ENCODE measurements around the gene TRIM14.
"Not testable (repeated sequence)": the region's sequence is repeated elsewhere in the genome, so short reads cannot be mapped to it uniquely, and the experiment has no call there.

Gene TRIM14

DNA sequence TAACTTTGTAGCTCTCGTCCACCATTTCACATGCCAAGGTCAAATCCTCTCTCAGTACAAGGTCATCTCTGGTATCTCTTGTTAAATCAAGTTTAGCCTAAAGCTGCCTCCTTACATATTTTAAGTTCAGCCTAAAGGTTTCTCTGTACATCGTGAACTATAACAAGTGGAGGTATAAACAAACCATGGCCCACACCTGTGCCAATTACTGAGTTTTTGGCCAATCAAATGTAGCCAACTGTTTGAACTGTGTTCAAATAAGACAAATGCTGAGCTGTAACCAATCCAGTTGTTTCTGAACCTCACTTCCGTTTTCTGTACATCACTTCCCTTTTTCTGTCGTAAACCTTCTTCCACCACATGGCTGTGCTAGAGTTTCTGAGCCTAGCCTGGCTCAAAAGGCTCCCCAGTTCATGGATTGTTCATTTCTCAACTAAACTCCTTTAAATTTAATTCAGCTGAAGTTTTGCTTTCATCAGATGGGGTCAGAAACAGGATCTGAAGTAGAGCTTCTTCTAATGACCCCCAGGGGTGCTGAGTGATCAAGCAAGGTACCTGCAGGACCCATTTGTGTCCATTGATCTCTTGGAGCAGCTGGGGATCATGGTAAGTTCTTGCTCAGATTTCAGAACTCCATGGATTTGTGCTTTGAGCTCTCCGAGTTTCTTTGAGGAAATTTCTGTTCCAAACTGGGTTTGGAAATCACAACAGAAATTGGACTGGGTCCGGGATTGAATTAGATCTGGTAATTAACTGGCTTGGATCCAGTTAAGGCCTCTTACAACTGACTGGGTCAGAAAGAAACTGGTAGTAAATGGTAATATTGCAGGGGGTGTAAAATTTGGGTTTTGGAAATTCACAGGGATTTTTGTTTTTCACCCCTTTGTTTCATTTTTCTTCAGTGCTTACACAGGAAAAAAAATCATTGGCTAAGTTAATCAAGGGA, 73.5 kb downstream of the TRIM14 start:
- peak; percentile 47 for DNase-seq

DNA sequence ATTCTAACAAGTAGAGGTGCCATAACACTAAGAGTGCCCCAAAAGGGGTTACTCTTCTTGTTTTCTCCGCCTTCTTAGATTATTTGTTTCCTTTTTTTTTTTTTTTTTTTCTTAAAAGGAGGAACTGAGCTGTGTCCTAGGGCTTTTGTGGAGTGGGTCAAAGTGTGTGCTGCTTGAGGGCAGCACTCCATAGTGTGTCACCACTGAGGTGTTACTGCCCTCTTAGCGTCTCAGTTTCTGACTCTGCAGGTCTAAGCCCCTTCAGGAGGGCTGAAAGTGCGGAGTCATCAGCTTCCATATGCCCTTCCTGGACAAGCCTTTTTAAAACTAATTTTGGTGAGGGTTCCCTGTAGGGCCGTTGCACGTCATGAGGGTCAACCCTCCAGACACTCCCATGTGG, 75.1 kb downstream of the TRIM14 start:
- DNase-seq, result no peak

GRCh38 chr9:98040212-98040611, 78.8 kb downstream of the TRIM14 start:
- no peak for DNase-seq

DNA sequence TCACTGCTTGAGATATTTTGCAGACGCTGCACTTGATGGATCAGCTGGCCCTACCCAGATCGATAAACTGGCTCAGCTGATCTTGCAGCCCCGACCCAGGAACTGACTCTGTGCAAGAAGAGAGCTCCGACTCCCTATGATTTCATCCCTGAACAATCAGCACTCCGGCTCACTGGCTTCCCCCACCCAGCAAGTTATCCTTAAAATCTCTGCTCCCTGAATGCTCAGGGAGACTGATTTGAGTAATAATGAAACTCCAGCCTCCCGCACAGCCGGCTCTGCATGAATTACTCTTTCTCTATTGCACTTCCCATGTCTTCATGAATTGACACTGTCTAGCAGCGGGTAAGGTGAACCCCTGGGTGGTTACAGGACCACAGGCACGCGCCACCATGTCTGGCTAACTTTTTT, 79.4 kb downstream of the TRIM14 start:
- DNase-seq, result no peak

- DNase-seq, result no peak
Measured at GRCh38 chr9:98038958-98039357, 80.1 kb downstream of the TRIM14 start.

- DNase-seq, result no peak
Measured at GRCh38 chr9:98037357-98037756, 81.7 kb downstream of the TRIM14 start.

DNA sequence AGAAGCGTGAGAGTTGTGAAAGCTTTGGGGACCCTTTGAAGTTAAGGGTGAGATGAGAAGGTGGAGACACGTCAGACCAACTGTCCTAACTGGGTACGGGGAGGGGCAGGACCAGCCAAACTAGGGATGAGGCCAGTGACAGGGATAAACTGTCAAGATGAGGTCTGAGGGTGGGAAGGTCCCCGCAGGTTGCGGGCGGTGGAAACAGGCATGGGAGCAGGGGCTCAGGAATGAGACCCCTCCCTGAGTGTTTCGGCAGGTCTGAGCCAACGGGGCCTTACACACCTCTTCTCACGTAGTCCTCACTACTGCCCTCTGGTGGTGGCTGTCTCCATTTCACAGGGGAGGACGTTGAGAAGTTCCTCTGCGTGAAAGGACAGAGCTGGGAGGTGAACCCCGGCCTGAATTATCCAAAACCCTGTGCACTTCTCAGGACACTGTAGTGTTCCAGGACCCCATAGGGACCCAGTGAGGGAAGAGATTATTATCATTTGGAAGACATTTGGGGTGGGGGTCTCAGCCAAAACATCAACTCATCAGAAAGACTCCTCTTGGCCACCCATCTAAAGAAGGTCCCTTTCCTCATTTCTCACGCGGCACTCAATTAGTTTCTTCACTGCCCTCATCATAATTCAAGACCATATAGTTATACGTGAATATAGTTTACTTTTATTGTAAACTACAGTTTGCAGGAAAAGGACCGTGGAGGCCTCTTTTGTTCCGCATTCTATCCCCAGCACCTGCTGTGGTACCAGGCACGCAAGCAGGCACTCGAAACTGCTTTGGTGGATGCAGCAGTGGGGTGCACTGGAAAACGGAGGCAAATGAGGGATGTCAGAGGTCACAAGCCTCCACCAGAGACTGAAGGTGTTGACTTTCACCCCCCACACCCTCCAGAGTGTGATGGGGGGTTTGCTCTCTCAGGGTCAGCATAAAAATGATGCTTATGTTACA, 84.2 kb downstream of the TRIM14 start:
- DNase-seq, result peak; percentile 95

DNA sequence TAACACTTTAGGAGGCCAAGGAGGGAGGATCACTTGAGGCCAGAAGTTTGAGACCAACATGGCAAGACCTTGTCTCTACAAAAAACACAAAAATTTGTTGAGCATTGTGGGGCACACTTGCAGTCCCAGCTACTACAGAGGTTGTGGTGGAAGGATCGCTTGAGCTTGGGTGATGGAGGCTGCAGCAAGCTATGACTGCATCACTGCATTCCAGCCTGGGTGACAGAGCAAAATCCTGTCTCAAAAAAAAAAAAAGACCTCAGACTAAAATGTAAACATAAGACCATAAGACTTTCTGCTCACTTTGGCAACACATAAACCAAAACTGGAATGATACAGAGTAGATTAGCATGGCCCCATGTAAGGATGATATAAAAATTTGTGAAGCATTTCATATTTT, 87.1 kb downstream of the TRIM14 start:
- DNase-seq, result no peak

GRCh38 chr9:98031169-98031568, 87.9 kb downstream of the TRIM14 start:
- DNase-seq, result no peak

DNA sequence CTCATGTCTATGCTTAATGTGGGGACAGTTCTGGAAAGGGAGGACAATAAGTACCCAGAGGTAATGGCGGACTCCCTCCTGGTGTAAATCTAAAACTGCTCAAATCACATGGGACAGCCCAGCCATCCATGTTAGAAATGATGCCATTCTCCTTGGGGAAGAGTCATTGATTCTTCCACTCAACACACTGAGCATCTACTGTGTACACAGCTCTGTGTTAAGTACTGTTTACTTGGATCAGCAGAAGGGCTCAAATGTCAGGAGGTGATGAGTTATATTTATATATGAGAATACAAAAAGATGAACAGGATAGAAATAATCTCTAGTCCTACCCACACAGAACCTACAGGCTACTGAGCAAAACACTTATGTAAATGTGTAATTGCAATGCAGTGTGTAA, 94.3 kb downstream of the TRIM14 start:
- DNase-seq, result no peak

DNA sequence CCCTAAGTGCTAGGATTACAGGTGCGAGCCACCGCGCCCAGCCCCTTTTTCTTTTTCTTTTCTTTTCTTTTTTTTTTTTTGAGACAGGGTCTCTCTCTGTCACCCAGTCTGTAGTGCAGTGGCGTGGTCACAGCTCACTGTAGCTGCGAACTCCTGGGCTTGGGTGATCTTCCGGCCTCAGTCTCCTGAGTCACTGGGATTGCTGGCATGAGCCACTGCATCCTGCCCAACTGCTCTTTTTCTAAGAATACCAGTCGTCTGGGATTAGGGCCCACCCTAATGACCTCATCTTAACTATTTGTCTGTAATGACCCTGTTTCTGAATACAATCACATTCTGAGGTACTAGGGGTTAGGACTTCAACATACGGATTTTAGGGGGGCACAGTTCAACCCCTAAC, 96.6 kb downstream of the TRIM14 start:
- no peak for DNase-seq

- no peak for DNase-seq
Measured at GRCh38 chr9:98021306-98022040, 97.5 kb downstream of the TRIM14 start.

GRCh38 chr9:98020476-98021145, 98.4 kb downstream of the TRIM14 start:
- no peak for DNase-seq

DNA sequence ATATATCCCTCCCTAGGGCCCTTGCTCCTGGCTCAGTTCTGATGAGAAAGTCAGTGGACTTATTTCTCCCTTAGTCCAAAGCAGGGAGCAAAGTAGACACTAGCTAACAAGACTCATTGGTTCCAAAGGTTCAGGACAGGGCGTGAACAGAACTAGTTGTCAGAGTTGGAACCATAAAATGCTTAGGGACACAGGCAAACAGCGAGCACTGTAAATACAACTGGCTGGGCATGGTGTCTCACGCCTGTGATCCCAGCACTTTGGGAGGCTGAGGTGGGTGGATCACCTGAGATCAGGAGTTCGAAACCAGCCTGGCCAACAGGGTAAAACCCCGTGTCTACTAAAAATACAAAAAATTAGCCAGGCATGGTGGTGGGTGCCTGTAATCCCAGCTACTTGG, 99.2 kb downstream of the TRIM14 start:
- not testable (repeated sequence) for DNase-seq
